SK-N-SH (cell line): ENCODE data around the gene RPS17.

Experiments used
- CHD2 ChIP-seq: fragments of 150-350 bp; IDR thresholded peaks from 2 replicates; pipeline ENCODE4 v1.6.1; 2018; ENCODE audit warnings: low read length; ENCODE audit not compliant: partially characterized antibody
- CTCF ChIP-seq: fragments of 200-600 bp; sonication (generic); IDR thresholded peaks from 2 replicates; pipeline ENCODE4 v1.6.1; 2017; ENCODE audit warnings: antibody characterized with exemption, mild to moderate bottlenecking, moderate library complexity
- JUND ChIP-seq: IDR thresholded peaks from 2 replicates; pipeline ENCODE4 v1.4.0; 2012
- POLR2AphosphoS5 ChIP-seq: IDR thresholded peaks from 2 replicates; pipeline ENCODE4 v1.6.1; 2012; ENCODE audit warnings: low read depth, low read length
- RAD21 ChIP-seq: IDR thresholded peaks from 2 replicates; pipeline ENCODE4 v1.6.1; 2012; ENCODE audit warnings: mild to moderate bottlenecking, low read length
- REST ChIP-seq: IDR thresholded peaks from 2 replicates; pipeline ENCODE4 v1.6.1; 2012; ENCODE audit warnings: mild to moderate bottlenecking, low read depth, low read length, moderate library complexity
- USF2 ChIP-seq: fragments of 150-350 bp; IDR thresholded peaks from 2 replicates; pipeline ENCODE4 v1.6.1; 2017; ENCODE audit warnings: antibody characterized with exemption, low read length, low read depth, borderline replicate concordance
- YY1 ChIP-seq: IDR thresholded peaks from 2 replicates; pipeline ENCODE4 v1.4.0; 2012; ENCODE audit warnings: low read depth, mild to moderate bottlenecking

GRCh38 chr15:82551646-82552247, 11.5 kb upstream of the RPS17 start:
- no peak for TF ChIP-seq REST
- no peak for TF ChIP-seq CTCF
- TF ChIP-seq POLR2AphosphoS5 = no peak
- no peak for TF ChIP-seq RAD21
- TF ChIP-seq CHD2 = no peak
- TF ChIP-seq JUND = no peak
- TF ChIP-seq USF2 = no peak
- no peak for TF ChIP-seq YY1
